ENCODE measurements around the gene LLCFC1.

LLCFC1 gene

GRCh38 chr7:142934056-142934455 lies 5.2 kb upstream of the LLCFC1 start:
- Histone ChIP-seq H3K79me2 (ENCODE audit: low read length) (no peaks in the 10 kb centered on the region), H3K9me3 (ENCODE audit: insufficient read depth, low read length) (no peaks in the 10 kb centered on the region), H3K36me3 (replicated peaks; ENCODE audit: low read depth, low read length) (no peaks in the 10 kb centered on the region), H3K27ac (ENCODE audit: low read length) (no peak overlapping the region), H3K4me3 (ENCODE audit: low read length) (no peak overlapping the region), H3K4me2 (ENCODE audit: low read length) (no peak overlapping the region), H4K20me1 (ENCODE audit: insufficient read depth, low read length) (no peaks in the 10 kb centered on the region), H3K9ac (ENCODE audit: low read length) (no peak overlapping the region), H2AFZ (ENCODE audit: low read depth, low read length) (no peak overlapping the region), H3K27me3 (ENCODE audit: low read depth, low read length) (0 out of 2 replicates have a peak, but pooled peaks cover 4% of the 10 kb centered on the region), H3K4me1 (ENCODE audit: low read length) (no peaks in the 10 kb centered on the region)
- TF ChIP-seq EZH2phosphoT487 (IDR thresholded peaks at IDR 0.05; ENCODE audit: low read depth) (no peak), CTCF (IDR thresholded peaks at IDR 0.05; ENCODE audit: low read depth, low read length) (no peak)

GRCh38 chr7:142935941-142936565 lies 3.2 kb upstream of the LLCFC1 start:
- Histone ChIP-seq H3K4me3 (ENCODE audit: low read length) (no peak overlapping the region), H3K4me1 (ENCODE audit: low read length) (no peaks in the 10 kb centered on the region), H3K9ac (ENCODE audit: low read length) (no peak overlapping the region), H2AFZ (ENCODE audit: low read depth, low read length) (no peak overlapping the region), H4K20me1 (ENCODE audit: insufficient read depth, low read length) (no peaks in the 10 kb centered on the region), H3K9me3 (ENCODE audit: insufficient read depth, low read length) (no peaks in the 10 kb centered on the region), H3K27ac (ENCODE audit: low read length) (no peak overlapping the region), H3K36me3 (replicated peaks; ENCODE audit: low read depth, low read length) (no peaks in the 10 kb centered on the region), H3K27me3 (ENCODE audit: low read depth, low read length) (0 out of 2 replicates have a peak, but pooled peaks cover 8% of the 10 kb centered on the region), H3K79me2 (ENCODE audit: low read length) (no peaks in the 10 kb centered on the region), H3K4me2 (ENCODE audit: low read length) (no peak overlapping the region)
- no peak for TF ChIP-seq EZH2phosphoT487 (IDR thresholded peaks at IDR 0.05; ENCODE audit: low read depth)
- TF ChIP-seq CTCF (IDR thresholded peaks at IDR 0.05; ENCODE audit: low read depth, low read length) = no peak

GRCh38 chr7:142938611-142939010 lies 673 bp upstream of the LLCFC1 start:
- Histone ChIP-seq H3K4me1 (ENCODE audit: low read length) (no peaks in the 10 kb centered on the region), H3K79me2 (ENCODE audit: low read length) (no peaks in the 10 kb centered on the region), H2AFZ (ENCODE audit: low read depth, low read length) (no peak overlapping the region), H3K36me3 (replicated peaks; ENCODE audit: low read depth, low read length) (no peaks in the 10 kb centered on the region), H4K20me1 (ENCODE audit: insufficient read depth, low read length) (no peaks in the 10 kb centered on the region), H3K27me3 (ENCODE audit: low read depth, low read length) (0 out of 2 replicates have a peak, but pooled peaks cover 4% of the 10 kb centered on the region), H3K4me3 (ENCODE audit: low read length) (no peak overlapping the region), H3K9me3 (ENCODE audit: insufficient read depth, low read length) (no peaks in the 10 kb centered on the region), H3K9ac (ENCODE audit: low read length) (no peak overlapping the region), H3K4me2 (ENCODE audit: low read length) (no peak overlapping the region), H3K27ac (ENCODE audit: low read length) (no peak overlapping the region)
- TF ChIP-seq CTCF (IDR thresholded peaks at IDR 0.05; ENCODE audit: low read depth, low read length) (no peak), EZH2phosphoT487 (IDR thresholded peaks at IDR 0.05; ENCODE audit: low read depth) (no peak)

GRCh38 chr7:142940966-142941535 lies 1.8 kb downstream of the LLCFC1 start:
- no peak overlapping the region for H3K4me2 ChIP-seq (ENCODE audit: low read length)
- H2AFZ ChIP-seq (ENCODE audit: low read depth, low read length) = no peak overlapping the region
- H3K36me3 ChIP-seq (replicated peaks; ENCODE audit: low read depth, low read length) = no peaks in the 10 kb centered on the region
- no peak overlapping the region for H3K4me3 ChIP-seq (ENCODE audit: low read length)
- peaks cover 4% of the 10 kb centered on the region; the same call in 1 of the 2 replicates for H3K4me1 ChIP-seq (ENCODE audit: low read length)
- no peak overlapping the region for H3K27ac ChIP-seq (ENCODE audit: low read length)
- H3K27me3 ChIP-seq (ENCODE audit: low read depth, low read length) = 0 out of 2 replicates have a peak, but pooled peaks cover 3% of the 10 kb centered on the region
- H3K9ac ChIP-seq (ENCODE audit: low read length) = no peak overlapping the region
- no peaks in the 10 kb centered on the region for H3K9me3 ChIP-seq (ENCODE audit: insufficient read depth, low read length)
- TF ChIP-seq CTCF (IDR thresholded peaks at IDR 0.05; ENCODE audit: low read depth, low read length) = no peak
- TF ChIP-seq EZH2phosphoT487 (IDR thresholded peaks at IDR 0.05; ENCODE audit: low read depth) = no peak
- no peaks in the 10 kb centered on the region for H4K20me1 ChIP-seq (ENCODE audit: insufficient read depth, low read length)
- H3K79me2 ChIP-seq (ENCODE audit: low read length) = no peaks in the 10 kb centered on the region
